GM19240 (cell line): ENCODE data around the gene MCF2L2.
"Not testable (repeated sequence)": the region's sequence is repeated elsewhere in the genome, so short reads cannot be mapped to it uniquely, and the experiment has no call there.

Source experiments
- DNase-seq: peaks from one replicate; pipeline ENCODE4 v3.0.0; 2011; ENCODE audit warnings: low spot score; ENCODE audit not compliant: insufficient read length

MCF2L2 gene, protein sequence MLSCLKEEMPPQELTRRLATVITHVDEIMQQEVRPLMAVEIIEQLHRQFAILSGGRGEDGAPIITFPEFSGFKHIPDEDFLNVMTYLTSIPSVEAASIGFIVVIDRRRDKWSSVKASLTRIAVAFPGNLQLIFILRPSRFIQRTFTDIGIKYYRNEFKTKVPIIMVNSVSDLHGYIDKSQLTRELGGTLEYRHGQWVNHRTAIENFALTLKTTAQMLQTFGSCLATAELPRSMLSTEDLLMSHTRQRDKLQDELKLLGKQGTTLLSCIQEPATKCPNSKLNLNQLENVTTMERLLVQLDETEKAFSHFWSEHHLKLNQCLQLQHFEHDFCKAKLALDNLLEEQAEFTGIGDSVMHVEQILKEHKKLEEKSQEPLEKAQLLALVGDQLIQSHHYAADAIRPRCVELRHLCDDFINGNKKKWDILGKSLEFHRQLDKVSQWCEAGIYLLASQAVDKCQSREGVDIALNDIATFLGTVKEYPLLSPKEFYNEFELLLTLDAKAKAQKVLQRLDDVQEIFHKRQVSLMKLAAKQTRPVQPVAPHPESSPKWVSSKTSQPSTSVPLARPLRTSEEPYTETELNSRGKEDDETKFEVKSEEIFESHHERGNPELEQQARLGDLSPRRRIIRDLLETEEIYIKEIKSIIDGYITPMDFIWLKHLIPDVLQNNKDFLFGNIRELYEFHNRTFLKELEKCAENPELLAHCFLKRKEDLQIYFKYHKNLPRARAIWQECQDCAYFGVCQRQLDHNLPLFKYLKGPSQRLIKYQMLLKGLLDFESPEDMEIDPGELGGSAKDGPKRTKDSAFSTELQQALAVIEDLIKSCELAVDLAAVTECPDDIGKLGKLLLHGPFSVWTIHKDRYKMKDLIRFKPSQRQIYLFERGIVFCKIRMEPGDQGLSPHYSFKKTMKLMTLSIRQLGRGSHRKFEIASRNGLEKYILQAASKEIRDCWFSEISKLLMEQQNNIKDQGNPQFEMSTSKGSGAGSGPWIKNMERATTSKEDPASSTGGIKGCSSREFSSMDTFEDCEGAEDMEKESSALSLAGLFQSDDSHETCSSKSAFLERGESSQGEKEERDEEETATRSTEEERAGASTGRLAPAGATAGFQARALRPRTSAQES

DNA sequence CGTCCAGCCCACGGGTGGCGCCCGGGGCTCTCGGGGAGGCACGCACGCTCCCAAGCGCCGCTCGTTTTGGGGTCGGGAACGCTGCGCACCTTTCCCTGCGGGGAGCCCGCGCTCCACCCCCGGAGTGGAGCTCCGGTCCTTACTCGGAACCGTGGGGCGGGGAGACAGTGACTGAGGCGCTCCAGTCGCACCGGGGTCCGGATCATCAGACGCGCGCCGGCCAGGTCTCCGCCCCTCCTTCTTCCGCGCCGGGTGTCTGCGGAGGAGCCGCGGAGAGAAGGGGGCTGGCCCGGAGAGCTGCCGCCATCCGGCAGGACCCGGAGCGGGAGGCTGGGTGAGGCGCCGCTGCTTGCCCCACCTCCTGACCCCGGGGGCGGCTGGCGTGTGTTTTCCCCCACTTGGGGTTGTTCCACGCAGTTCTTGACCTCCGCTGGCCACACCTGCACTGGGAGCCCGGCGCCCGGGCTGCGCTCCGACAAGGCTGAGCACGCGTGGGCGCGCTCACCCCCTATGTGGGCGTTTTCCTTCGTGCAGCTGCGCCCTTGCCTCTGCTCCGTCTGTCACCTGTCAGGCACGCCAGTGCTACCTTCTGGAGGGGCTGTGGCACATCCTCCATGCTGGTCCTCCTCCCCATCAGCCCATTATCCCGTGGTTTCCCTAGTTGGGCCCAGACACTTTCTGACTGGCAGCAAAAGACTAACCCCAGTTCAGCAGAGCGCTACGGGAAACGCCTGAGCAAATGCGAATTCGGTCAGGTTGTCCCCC, at the start of gene MCF2L2:
MCF2L2 (minus strand) TSS at position 173 of the 765 bp plus-strand sequence. CDS start 642 bp downstream, outside the sequence.
- no peak for DNase-seq

DNA sequence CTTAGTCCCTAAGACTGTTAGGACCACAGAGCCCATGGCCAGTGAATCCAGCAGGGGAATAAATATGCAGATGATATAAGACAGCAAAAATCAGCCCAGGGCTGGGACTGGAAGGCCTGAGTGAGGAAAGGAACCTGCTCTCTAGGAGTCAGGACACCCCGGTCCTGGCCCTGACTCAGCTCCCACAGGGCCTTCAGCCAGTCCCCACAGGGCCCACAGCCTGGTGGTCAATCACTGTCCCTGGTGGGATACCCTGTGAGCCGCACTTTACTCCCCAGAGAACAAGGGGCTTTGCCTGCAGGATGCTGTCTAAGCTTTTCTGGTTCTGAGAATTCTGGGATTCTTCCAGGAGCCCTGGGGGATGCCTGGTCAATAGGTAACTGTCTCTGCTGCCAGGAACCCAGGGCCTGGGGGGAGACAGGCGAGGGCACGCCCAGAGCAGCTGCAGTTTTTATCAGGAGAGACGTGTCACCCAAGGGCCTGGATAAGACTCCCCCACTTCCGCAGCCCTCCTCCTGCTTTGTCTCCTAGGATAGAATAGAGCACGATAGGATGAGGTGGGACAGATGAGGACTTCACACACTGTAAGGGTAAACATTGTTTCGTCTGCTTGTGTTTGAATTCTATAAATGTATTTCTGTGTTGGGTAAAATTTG, 49.5 kb upstream of the MCF2L2 start:
- no peak for DNase-seq

DNA sequence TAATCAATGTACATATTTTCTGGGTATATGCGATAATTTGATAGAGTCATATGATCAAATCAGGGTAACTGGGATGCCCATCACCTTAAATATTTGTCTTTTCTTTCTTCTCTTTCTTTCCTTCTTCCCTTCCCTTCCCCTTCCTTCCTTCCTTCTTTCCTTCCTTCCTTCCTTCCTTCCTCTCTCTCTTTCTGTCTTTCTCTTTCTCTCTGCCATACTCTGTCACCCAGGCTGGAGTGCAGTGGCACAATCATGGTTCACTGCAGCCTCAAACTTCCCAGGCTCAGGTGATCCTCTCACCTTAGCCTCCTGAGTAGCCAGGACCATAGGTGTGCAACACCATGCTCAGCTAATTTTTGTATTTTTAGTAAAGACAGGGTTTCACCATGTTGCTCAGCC, 47.3 kb upstream of the MCF2L2 start:
- DNase-seq, result not testable (repeated sequence)

DNA sequence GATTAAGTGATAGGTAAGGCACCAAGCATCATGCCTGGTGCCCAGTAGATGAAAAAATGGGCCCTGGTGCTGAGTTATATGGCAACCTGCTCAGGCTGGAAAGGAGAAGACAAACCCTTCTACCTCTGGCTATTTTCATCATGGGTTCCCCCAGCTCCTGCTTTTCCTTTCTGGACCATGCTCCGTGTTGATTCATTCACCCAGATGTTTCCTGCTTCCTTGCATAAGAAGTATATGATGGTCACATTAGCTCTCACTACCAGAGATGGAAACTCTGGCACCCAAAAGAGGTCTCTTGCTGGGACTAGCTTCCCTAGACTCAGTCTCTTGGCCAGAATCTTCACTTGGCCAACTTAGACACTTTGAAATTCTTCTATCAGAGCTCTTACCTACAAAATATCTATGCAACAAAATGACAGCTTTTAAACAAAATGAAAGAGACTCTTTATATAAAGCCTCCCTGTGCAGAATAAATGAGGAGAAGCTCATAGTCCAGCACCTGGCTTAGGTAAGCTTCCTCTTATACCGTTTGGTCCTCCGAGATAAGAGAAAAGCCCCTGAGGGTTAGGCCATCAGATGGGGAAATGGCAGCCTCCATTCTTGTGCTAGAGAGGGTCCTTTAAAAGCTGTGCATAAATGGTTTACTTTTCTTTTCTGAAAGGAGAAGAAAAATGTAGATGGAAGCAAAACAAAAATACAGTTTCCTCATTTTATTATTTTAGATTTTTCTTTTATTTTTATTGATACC, 46.8 kb upstream of the MCF2L2 start:
- DNase-seq, result no peak

DNA sequence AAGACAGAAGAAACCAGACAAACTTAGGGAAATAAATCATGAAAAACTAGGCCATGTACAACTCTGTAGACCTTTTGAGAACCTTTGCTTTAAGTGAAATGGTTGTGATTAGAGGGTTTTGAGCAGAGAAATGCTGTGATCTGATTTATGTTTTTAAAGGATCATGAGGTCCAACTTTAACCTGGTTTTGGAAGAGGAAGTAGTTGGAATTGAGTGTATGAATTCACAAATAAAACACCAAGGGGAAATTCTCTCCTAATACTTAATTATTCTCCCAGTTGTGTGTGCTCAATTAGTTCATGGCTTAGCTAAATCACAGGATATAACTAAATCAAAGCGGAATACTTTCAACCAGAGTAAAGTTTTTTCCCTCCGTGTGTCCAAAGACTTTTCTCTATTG, 45.5 kb upstream of the MCF2L2 start:
- DNase-seq, result no peak

DNA sequence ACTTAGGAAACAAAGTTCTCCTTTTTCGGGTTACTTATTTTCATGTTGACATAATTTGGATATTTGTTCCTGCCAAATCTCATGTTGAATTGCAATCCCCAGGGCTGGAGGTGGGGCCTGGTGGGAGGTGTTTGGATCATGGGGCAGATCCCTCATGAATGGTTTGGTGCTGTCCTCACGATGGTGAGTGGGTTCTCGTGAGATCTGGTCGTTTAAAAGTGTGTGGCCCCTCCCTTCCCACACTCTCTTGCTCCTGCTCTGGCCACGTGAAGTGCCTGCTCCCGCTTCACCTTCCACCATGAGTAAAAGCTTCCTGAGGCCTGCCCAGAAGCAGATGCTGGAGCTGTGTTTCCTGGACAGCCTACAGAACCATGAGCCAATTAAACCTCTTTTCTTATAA, 43.7 kb upstream of the MCF2L2 start:
- DNase-seq, result no peak

DNA sequence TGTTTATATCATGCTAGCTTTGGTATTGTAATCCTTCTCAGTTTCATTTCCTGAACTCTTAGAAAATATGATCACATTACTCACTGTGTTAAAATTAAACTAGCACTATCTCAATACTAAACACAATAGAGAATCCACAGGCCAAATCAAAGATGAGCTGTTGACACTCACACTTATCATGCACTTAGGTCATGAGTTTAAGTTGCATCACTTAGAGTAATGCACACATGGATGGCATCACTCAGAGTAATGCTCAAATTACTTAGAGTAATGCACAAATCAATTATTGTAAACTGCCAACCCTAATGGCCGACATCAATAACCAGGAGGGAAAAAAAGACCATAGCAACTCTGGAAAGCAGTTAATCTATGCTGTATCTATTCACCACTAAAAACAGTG, 40.0 kb upstream of the MCF2L2 start:
- no peak for DNase-seq

DNA sequence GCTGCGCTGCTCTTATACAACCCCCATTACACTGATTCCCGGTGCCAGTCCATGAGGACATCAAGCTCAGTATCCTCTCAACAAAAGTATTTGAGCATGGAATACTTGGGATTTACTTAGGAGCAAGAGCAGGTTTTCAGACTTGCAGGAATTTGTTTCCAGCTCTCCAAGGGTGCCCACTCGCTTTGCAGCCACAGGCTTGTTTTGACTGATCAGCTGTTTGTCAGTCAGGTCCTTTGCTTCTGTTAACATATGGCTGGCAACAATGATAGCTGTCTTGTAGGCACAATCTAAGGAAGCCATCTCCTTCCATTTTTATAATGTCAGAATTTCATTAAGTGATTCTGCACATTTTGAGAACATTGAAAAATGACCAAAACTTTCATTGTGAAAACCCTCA, 38.2 kb upstream of the MCF2L2 start:
- DNase-seq, result no peak

DNA sequence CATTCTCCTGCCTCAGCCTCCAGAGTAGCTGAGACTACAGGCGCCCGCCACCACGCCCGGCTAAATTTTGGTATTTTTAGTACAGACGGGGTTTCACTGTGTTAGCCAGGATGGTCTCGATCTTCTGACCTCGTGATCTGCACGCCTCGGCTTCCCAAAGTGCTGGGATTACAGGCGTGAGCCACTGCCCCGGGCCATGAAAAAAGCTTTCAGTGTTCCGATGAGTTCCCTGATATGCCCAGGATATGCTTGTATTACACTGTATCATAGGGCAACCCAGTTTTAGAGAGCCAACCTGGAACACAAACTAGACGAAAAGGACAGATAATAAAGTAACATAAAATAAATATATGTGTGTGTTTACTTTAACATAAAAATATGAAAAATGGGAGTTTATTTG, 37.3 kb upstream of the MCF2L2 start:
- not testable (repeated sequence) for DNase-seq

DNA sequence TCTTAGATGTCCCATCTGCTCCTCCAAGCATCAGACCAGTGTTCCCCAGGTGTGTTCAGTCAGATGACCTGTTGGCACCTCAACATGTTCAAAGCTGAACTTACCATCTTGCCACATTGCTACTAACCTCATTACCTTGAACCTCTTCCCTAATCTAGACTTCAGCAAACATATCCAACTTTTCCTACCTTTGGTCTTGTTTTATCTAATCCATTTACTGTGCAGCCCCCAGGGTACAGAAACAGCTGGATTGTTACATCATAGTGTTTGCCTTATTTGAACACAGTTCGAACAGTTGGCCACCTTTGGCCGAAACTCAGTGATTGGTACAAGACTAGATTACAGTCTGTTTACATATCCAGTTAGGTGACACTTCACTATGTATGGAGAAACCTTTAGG, 36.1 kb upstream of the MCF2L2 start:
- DNase-seq, result no peak

DNA sequence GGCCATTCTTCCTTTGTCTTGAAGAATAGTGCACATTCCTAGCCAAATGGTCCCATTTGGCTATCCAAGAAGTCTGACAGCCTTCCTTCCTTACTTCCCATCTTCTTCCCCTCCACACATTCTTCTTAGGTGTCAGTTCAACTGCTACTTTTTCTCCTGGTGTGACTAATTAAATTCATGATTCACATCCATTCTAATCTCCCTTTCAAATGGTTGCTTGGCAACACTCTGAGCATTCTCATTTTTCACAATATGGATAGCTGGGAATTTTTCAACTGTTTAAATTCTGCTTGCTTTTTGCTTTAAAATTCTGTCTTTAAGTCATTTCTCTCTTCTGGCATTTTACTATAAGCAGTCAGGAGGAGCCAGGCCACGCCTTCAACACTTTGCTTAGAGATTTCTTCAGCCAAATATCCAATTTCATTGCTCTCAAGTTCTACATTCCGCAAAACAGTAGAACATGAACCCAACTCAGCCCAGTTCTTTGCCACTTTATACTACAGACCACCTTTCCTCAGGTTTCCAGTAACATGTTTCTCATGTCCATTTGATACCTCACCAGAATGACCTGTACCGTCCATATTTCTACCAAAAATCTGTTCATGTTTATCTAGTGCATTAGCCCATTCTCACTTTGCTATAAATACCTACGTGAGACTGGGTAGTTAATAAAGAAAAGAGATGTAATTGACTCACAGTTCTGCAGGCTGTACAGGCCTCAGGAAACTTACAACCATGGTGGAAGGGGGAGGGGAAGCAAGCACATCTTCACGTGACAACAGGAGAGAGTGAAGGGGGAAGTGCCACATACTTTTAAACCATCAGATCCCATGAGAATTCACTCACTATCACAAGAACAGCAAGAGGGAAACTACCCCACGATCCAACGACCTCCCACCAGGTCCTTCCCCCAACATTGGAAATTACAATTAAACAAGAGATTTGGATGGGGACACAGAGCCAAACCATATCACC, 31.9 kb upstream of the MCF2L2 start:
- no peak for DNase-seq

DNA sequence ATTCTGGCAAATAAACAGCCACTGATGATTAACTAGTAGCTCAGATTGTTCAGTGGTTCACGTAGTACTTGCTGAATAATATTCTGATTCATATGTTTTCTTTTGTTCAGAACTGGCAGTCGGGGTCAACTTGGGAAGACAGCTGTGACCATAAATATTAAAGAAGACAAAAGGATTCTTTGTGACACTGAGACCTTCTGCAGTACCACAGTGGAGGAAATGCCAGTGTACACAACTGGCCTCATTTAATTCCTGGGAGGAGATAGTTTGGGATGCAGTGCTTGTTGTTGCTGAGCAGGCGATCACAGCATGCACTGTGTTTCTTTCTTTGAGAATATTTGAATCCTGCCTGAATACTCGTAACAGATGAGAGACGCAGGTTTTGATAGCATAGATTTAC, 26.7 kb upstream of the MCF2L2 start:
- no peak for DNase-seq

DNA sequence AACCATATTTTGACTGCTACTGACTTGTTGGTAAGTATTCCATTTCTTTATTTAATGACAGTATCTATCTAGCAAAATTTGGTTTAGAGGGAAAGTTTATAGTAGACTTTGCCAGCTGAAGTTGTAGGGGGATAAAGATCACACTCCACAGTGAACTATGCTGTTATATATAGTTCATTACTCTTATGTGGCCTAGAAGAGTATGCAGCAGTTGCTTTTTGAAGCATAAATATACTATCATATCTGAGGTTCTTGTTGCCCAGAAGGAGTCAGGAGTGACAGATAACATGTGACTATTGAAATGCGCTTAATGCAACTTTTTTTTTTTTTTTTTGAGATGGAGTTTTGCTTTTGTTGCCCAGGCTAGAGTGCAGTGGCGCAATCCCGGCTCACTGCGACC, 25.6 kb upstream of the MCF2L2 start:
- DNase-seq, result no peak

DNA sequence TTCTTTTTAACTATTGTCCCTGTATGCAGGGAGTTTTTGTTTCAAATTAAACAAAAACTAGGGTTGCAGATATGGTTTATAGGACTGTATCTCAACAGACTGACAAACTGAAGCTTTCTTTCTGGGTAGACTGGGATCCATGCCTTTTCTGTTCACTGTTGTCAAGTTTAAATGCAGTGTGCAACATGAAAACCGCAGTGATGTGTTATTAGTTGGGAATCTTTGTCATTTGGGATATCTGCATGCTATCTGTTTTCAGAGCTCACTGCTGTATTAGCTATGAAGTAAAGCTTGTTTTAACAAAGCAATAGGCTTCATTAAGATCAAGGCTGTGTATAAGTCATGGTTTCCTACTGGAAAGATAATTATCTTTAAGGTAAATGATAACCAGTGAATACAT, 21.4 kb upstream of the MCF2L2 start:
- no peak for DNase-seq

DNA sequence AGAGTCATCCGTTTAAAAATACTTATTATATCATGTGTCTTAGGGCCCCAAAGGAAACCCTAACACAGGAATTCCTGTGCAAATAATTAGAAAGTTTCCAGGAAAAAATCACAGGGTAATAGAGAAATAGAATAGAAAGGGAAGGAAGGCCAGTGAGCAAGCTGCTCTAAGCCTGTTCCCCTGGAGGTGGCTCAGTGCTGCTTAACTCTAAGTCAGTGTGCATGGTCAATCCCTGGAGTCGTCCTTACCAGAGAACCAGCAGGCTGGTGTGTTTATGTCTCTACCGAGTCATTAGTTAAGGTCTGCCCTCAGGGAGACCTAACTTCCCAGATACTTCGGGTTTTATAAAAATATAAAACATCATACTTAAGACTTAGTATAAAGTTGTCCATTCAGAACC, 21.0 kb upstream of the MCF2L2 start:
- no peak for DNase-seq

DNA sequence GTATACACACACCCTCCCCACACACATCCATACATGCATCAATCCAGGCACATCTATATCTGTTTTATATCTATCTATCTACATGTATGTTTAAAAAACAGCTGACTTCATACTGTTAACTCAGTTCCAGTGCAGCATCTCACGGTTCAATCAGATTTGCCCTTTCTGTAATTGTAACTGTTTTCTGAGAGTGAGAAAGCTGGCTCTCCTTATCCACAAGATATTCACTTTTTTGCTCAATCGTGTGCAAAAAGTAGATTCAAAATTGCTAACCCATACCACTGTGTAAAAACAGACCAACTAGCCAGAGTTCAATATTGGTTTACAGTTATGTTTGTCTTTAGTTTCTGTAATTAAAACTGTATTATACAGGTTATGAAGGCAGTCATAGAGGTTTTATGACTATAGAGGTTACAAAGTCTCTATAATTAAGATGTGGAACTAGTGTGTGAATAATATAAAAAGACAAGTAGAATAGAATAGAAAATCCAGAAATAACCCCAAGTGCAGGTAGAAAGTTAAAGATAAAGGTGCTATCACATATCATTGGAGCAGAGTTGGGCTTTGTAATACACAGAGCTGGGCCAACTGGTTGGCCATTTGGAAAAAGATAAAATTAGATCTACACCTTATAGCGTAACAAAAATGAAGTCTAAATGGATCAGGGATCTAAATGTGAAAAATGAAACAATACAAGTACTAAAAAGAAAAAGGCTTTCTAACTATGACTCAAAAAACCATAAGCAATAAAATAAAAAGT, 20.1 kb upstream of the MCF2L2 start:
- no peak for DNase-seq

DNA sequence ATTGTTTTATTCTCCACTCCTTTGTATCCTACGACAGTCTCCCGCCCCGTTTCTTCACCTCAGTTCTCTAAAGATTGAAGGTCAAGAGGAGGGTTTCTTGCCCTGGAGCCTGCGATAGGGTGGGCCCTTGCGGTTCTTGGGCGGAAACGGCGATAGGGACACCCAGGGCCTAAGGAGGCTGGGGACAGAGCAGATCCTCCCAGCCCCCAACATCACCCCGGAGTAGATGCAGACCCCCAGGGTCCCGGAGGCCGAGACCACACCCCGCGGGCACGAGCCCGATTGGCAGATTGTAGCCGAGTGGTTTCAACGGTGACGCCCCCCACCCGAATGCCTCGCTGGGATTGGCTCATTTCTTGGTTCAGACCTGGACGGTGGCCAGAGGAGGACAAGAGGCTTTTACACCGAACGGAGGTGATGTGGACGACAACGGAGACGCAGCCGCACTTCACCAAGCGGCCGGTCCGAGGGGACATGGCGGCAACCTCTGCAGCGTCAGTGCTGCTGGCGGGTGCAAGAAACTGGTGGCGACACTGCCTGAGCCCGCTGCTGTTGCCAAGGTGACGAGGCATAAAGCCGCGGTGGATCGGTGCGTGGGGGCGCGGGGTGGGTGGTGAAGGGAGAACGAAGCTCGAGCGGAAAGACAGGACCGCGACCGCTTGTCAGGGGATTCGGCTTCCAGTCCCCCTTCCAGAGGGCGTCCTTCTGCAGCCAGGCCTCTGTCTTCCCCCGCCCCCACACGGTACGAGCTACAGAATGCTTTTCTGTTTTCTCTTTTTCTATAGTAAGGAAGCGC, 19.0 kb upstream of the MCF2L2 start:
- DNase-seq, result peak; percentile 33
